ENCODE results near the gene ATG9B. TPM values are rescaled to one million over a fixed set of nuclear protein-coding genes. Genes with fewer than 3 reads are reported as not detected.
"Not testable (repeated sequence)": the region's sequence is repeated elsewhere in the genome, so short reads cannot be mapped to it uniquely, and the experiment has no call there.

Gene ATG9B
- total RNA-seq, 2 experiments from 2014 or later = 6.8 to 7.4 TPM

DNA sequence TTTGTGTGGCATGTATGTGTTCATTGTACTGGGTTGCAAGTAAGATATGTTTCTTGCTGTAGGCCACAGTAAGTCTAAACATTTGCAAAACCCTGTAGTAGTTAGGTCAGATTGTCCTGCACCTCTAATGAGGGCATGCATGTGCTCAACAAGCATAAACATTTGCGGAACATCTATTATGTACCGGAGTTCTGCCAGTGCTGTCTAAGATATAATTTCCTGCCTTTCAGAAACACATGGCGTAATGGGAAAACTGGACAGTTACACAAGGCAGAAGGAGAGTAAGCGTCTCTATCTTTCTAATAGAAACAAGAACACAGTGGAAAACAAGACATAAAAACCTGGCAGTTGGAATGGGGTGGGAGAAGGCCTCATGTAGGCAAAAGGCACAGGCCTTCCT lies 6.7 kb upstream of the ATG9B start:
- ATAC-seq (no peak), DNase-seq (no peak)
- H3K27ac Mint-ChIP-seq = no peak overlapping the region
- H3K4me3 Mint-ChIP-seq = no peak overlapping the region
- no peaks in the 10 kb centered on the region for H3K9me3 Mint-ChIP-seq (ENCODE audit: insufficient read depth)
- peaks cover 2% of the 10 kb centered on the region for H3K27me3 Mint-ChIP-seq (ENCODE audit: low read depth)
- peaks cover 15% of the 10 kb centered on the region for H3K36me3 Mint-ChIP-seq (ENCODE audit: low read depth)
- H3K4me1 Mint-ChIP-seq (ENCODE audit: low read depth) = peaks cover 21% of the 10 kb centered on the region
- ChIA-PET POLR2A (no interaction called here), CTCF (interaction anchor here (0.7 kb wide), 1 partner anchor 12 kb away, joined by 3 read pairs; no protein-coding TSS in a partner anchor)

- ATAC-seq (no peak), DNase-seq (no peak)
- POLR2A ChIA-PET = interaction anchor here (1.3 to 1.5 kb wide), 3 partner anchors 10 to 30 kb away, joined by 3 to 10 read pairs (median 5); partner anchors contain the start of gene SLC4A2
- peak overlapping the region; percentile 94 for H3K4me3 Mint-ChIP-seq
- peaks cover 12% of the 10 kb centered on the region for H3K36me3 Mint-ChIP-seq (ENCODE audit: low read depth)
- peaks cover 4% of the 10 kb centered on the region for H3K27me3 Mint-ChIP-seq (ENCODE audit: low read depth)
- peak overlapping the region; percentile 96 for H3K27ac Mint-ChIP-seq
- H3K9me3 Mint-ChIP-seq (ENCODE audit: insufficient read depth) = no peaks in the 10 kb centered on the region
- H3K4me1 Mint-ChIP-seq (ENCODE audit: low read depth) = peaks cover 21% of the 10 kb centered on the region
- CTCF ChIA-PET = interaction anchor here (1.1 to 3.2 kb wide), 14 partner anchors 10 to 274 kb away, joined by 3 to 53 read pairs (median 6); partner anchors contain the start of genes NOS3 and SLC4A2
Observed at GRCh38 chr7:151028948-151029501, 4.7 kb upstream of the ATG9B start.

- DNase-seq (peak; percentile 99), ATAC-seq (peak; percentile 98)
- peak within 1 kb of the TSS; percentile 94 for H3K4me3 Mint-ChIP-seq
- CTCF ChIA-PET = interaction anchor here (0.9 to 3.2 kb wide), 20 partner anchors 9 to 273 kb away, joined by 3 to 53 read pairs (median 5); partner anchors contain the start of genes NOS3 and SLC4A2
- peak within 1 kb of the TSS; percentile 96 for H3K27ac Mint-ChIP-seq
- peaks cover 4% of the 10 kb centered on the region for H3K27me3 Mint-ChIP-seq (ENCODE audit: low read depth)
- H3K36me3 Mint-ChIP-seq (ENCODE audit: low read depth) = peaks cover 12% of the 10 kb centered on the region
- H3K9me3 Mint-ChIP-seq (ENCODE audit: insufficient read depth) = no peaks in the 10 kb centered on the region
- peaks cover 21% of the 10 kb centered on the region for H3K4me1 Mint-ChIP-seq (ENCODE audit: low read depth)
- POLR2A ChIA-PET = interaction anchor here (0.7 to 1.5 kb wide), 6 partner anchors 9 to 312 kb away, joined by 3 to 10 read pairs (median 3); partner anchors contain the start of gene SLC4A2
Observed at GRCh38 chr7:151028131-151028947, 4.0 kb upstream of the ATG9B start, which contains the start of gene ABCB8. TSS of gene ABCB8 (plus strand) at chr7:151028450. CDS start at chr7:151028516, 66 bp downstream.

- H3K27ac Mint-ChIP-seq = peak overlapping the region; percentile 96
- DNase-seq; H3K9me3 Mint-ChIP-seq (ENCODE audit: insufficient read depth); H3K27me3 Mint-ChIP-seq (ENCODE audit: low read depth); ATAC-seq: not testable (repeated sequence)
- H3K36me3 Mint-ChIP-seq (ENCODE audit: low read depth) = peaks cover 12% of the 10 kb centered on the region
- POLR2A ChIA-PET = interaction anchor here (0.7 to 1.5 kb wide), 6 partner anchors 9 to 313 kb away, joined by 3 to 10 read pairs (median 3); partner anchors contain the start of gene SLC4A2
- CTCF ChIA-PET = interaction anchor here (0.9 to 3.2 kb wide), 18 partner anchors 9 to 273 kb away, joined by 3 to 53 read pairs (median 5); partner anchors contain the start of gene SLC4A2
- H3K4me3 Mint-ChIP-seq = peak overlapping the region; percentile 94
- H3K4me1 Mint-ChIP-seq (ENCODE audit: low read depth) = peaks cover 21% of the 10 kb centered on the region
Observed at GRCh38 chr7:151027728-151028130, 3.4 kb upstream of the ATG9B start.

DNA sequence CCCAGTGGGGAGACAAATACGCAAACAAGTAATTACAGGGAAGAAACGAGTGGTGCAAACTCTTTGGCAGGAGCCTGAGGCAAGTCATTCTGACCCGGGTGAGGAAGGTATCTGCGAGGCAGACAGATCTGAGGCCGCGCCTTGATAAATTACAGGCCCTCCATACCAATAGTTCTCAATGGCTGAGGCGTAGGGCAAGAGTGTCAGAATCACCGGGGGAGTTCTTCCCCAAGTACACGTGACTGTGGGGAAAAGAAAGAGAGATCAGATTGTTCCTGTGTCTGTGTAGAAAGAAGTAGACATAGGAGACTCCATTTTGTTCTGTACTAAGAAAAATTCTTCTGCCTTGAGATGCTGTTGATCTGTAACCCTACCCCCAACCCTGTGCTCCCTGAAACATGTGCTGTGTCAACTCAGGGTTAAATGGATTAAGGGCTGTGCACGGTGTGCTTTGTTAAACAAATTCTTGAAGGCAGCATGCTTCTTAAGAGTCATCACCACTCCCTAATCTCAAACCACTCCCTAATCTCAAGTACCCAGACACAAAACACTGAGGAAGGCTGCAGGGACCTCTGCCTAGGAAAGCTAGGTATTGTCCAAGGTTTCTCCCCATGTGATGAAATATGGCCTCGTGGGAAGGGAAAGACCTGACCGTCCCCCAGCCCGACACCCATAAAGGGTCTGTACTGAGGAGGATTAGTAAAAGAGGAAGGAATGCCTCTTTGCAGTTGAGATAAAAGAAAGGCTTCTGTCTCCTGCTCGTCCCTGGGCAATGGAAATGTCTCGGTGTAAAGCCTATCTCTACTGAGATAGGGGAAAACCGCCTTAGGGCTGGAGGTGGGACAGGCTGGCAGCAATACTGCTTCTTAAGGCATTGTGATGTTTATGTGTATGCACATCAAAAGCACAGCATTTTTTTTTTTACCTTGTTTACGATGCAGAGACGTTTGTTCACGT lies 2.8 kb upstream of the ATG9B start:
- POLR2A ChIA-PET = interaction anchor here (1.5 kb wide), 1 partner anchor 32 kb away, joined by 5 read pairs; the partner anchor contains the start of gene SLC4A2
- DNase-seq; ATAC-seq; H3K27me3 Mint-ChIP-seq (ENCODE audit: low read depth); H3K9me3 Mint-ChIP-seq (ENCODE audit: insufficient read depth): not testable (repeated sequence)
- Mint-ChIP-seq H3K4me3 (peak overlapping the region; percentile 94), H3K27ac (peak overlapping the region; percentile 96), H3K36me3 (ENCODE audit: low read depth) (peaks cover 12% of the 10 kb centered on the region), H3K4me1 (ENCODE audit: low read depth) (peaks cover 21% of the 10 kb centered on the region)
- CTCF ChIA-PET = interaction anchor here (1.1 to 3.2 kb wide), 10 partner anchors 8 to 272 kb away, joined by 3 to 53 read pairs (median 6); no protein-coding TSS in a partner anchor

DNA sequence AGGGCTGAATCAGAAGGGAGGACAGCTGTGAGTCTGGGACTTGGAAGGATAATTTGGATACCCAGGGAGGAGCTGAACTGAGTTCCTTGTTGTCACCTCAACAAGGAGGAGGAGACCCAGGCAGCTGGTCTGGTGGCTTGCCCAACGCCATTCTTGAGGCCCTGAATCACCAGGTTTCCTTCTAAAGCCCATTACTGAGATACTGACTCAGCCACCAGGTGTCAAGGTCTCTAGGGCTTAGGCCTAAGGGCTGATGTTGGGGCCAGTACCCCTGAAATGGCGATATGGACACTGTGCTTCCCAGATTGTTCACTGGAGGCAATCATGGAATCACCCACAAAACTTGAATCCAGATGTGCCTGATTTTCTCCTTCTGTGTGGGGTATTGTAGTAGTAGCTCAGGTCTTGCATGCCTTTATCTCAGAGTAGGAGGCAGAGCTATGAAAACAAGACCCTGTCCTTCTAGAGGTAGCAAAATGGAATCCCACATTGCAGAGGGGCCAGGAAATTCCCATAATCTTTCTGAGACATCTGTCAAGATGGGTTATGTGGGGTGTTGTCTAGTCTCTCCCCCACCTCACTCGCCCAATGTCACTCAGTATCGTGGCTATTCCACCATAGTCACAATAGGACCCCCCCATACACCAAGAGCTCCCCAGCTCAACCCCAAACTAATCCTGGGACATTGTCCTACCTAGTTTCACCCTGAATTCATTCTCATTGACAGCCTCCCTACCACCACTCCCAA lies 1.8 kb upstream of the ATG9B start:
- Mint-ChIP-seq H3K4me3 (no peak overlapping the region), H3K9me3 (ENCODE audit: insufficient read depth) (no peaks in the 10 kb centered on the region), H3K27ac (no peak overlapping the region), H3K4me1 (ENCODE audit: low read depth) (peaks cover 21% of the 10 kb centered on the region), H3K36me3 (ENCODE audit: low read depth) (peaks cover 4% of the 10 kb centered on the region), H3K27me3 (ENCODE audit: low read depth) (peaks cover 8% of the 10 kb centered on the region)
- ChIA-PET CTCF (interaction anchor here (0.6 to 2.1 kb wide), 4 partner anchors 8 to 85 kb away, joined by 4 to 7 read pairs (median 6); no protein-coding TSS in a partner anchor), POLR2A (no interaction called here)
- DNase-seq (no peak), ATAC-seq (no peak)

DNA sequence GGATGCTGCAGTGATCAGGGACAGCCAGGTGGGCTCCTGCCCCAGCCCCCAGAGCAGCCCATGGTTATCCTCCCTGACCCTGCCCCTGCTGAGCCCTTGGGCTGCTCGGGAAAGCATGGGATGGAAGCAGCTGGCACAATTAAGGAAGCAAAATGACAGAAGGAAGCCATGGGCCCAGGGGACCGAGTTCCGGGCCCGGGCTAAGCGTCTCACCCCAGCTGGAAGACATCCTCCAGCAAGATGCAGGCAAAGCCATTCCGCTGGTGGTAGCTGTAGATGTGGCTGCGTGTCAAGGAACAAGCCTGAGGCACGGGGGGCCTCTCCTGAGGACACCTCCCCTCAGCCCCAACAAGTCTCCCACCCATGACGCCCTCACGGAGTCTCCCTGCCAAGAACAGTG lies 1.1 kb downstream of the ATG9B start:
- POLR2A ChIA-PET = no interaction called here
- H3K4me3 Mint-ChIP-seq = no peak overlapping the region
- H3K36me3 Mint-ChIP-seq (ENCODE audit: low read depth) = peaks cover 3% of the 10 kb centered on the region
- ATAC-seq (no peak), DNase-seq (no peak)
- peaks cover 26% of the 10 kb centered on the region for H3K27me3 Mint-ChIP-seq (ENCODE audit: low read depth)
- CTCF ChIA-PET = interaction anchor here (2.3 kb wide), 1 partner anchor 14 kb away, joined by 7 read pairs; no protein-coding TSS in a partner anchor
- H3K27ac Mint-ChIP-seq = no peak overlapping the region
- H3K4me1 Mint-ChIP-seq (ENCODE audit: low read depth) = peaks cover 22% of the 10 kb centered on the region
- H3K9me3 Mint-ChIP-seq (ENCODE audit: insufficient read depth) = no peaks in the 10 kb centered on the region

- Mint-ChIP-seq H3K27me3 (ENCODE audit: low read depth) (peaks cover 30% of the 10 kb centered on the region), H3K27ac (no peak overlapping the region), H3K4me3 (no peak overlapping the region), H3K4me1 (ENCODE audit: low read depth) (peaks cover 39% of the 10 kb centered on the region), H3K9me3 (ENCODE audit: insufficient read depth) (no peaks in the 10 kb centered on the region), H3K36me3 (ENCODE audit: low read depth) (peaks cover 7% of the 10 kb centered on the region)
- DNase-seq (no peak), ATAC-seq (no peak)
- POLR2A ChIA-PET = no interaction called here
- CTCF ChIA-PET = interaction anchor here (2.1 to 3.9 kb wide), 4 partner anchors 8 to 60 kb away, joined by 14 to 53 read pairs (median 40); partner anchors contain the start of gene ABCB8
Observed at GRCh38 chr7:151020231-151020630, 4.1 kb downstream of the ATG9B start.

DNA sequence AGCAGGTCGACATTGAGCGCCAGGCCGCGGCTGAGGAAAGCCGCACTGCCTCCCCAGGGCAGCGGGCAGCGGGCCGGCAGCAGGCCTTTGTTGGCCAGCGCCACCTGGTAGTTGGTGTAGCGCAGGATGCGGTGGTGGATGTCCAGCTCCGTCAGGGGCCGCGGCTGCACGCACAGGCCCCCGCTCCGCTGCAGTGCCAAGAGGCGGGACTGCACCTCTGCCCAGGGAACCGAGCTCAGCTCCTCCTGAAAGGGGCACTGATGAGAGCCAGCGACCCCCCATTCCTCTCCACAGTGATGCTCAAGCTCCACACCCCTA lies 5.2 kb downstream of the ATG9B start:
- CTCF ChIA-PET = interaction anchor here (0.8 to 3.9 kb wide), 24 partner anchors 10 to 303 kb away, joined by 3 to 53 read pairs (median 8); partner anchors contain the start of genes ABCB8, ABCF2, FASTK and GIMAP1
- Mint-ChIP-seq H3K9me3 (ENCODE audit: insufficient read depth) (no peaks in the 10 kb centered on the region), H3K4me3 (peak overlapping the region; percentile 15), H3K27me3 (ENCODE audit: low read depth) (peaks cover 28% of the 10 kb centered on the region), H3K4me1 (ENCODE audit: low read depth) (peaks cover 50% of the 10 kb centered on the region), H3K36me3 (ENCODE audit: low read depth) (peaks cover 14% of the 10 kb centered on the region), H3K27ac (peak overlapping the region; percentile 8)
- no peak for ATAC-seq
- DNase-seq = no peak
- POLR2A ChIA-PET = interaction anchor here (0.6 to 1.7 kb wide), 3 partner anchors 9 to 88 kb away, joined by 3 to 10 read pairs (median 3); partner anchors contain the start of gene ABCB8
